HG02571 (cell line): ENCODE measurements around the gene DMP1.
"Not testable (repeated sequence)": the region's sequence is repeated elsewhere in the genome, so short reads cannot be mapped to it uniquely, and the experiment has no call there.

Source experiments
- ATAC-seq: cut with Tn5 transposase; IDR thresholded peaks from one replicate; pipeline ENCODE4 v1.9.1; 2021; ENCODE audit warnings: mild to moderate bottlenecking, moderate library complexity; ENCODE audit not compliant: unreplicated experiment

The DMP1 gene

GRCh38 chr4:87680271-87680670 is 30.2 kb downstream of the DMP1 start:
- ATAC-seq: no peak

GRCh38 chr4:87688316-87688715 is 38.2 kb downstream of the DMP1 start:
- ATAC-seq: no peak

GRCh38 chr4:87690947-87691346 is 40.9 kb downstream of the DMP1 start:
- not testable (repeated sequence) for ATAC-seq

- not testable (repeated sequence) for ATAC-seq
Observed at GRCh38 chr4:87692060-87692459, 42.0 kb downstream of the DMP1 start.

- no peak for ATAC-seq
Observed at GRCh38 chr4:87697272-87697671, 47.2 kb downstream of the DMP1 start.

GRCh38 chr4:87697945-87698344 is 47.9 kb downstream of the DMP1 start:
- ATAC-seq: no peak

GRCh38 chr4:87698394-87698793 is 48.3 kb downstream of the DMP1 start:
- no peak for ATAC-seq

- no peak for ATAC-seq
Observed at GRCh38 chr4:87704001-87704400, 53.9 kb downstream of the DMP1 start.

- ATAC-seq: no peak
Observed at GRCh38 chr4:87707279-87707918, 57.3 kb downstream of the DMP1 start.
